ENCODE measurements around the gene TRAPPC12. TPM values are rescaled to one million over a fixed set of nuclear protein-coding genes. Genes with fewer than 3 reads are reported as not detected.
A peak's percentile ranks its signal among the peaks of the same experiment; 100 is the strongest.

Gene TRAPPC12
- total RNA-seq, 2 experiments from 2014 or later: 49.8 to 64.0 TPM

GRCh38 chr2:3483227-3483985, 103.9 kb downstream of the TRAPPC12 start:
- H3K27me3 ChIP-seq (ENCODE audit: control insufficient read depth in 1 of 2, insufficient read depth in 2 of 2, low read length in 2 of 2): no peaks in the 10 kb centered on the region
- no peaks in the 10 kb centered on the region for H3K9me3 Mint-ChIP-seq
- H3K36me3 Mint-ChIP-seq (ENCODE audit: low read depth): peaks cover 22% of the 10 kb centered on the region
- DNase-seq (peak in 4 of 14 experiments; percentile 11 to 66 (median 24)), ATAC-seq (ENCODE audit: poor library complexity) (peak; percentile 51)
- TF ChIP-seq CTCF (IDR thresholded peaks at IDR 0.05): no peak
- H3K4me3 Mint-ChIP-seq: no peak overlapping the region
- H3K4me3 ChIP-seq (ENCODE audit: low read length): no peak overlapping the region
- H3K4me1 ChIP-seq (ENCODE audit: insufficient read depth, low read length): no peaks in the 10 kb centered on the region
- ChIA-PET POLR2A (no interaction called here), CTCF (no interaction called here)
- H3K9me3 ChIP-seq (ENCODE audit: control insufficient read depth in 1 of 2, insufficient read depth in 1 of 2, low read length in 2 of 2): peaks cover 0 to 21% of the 10 kb centered on the region in 2 experiments
- H3K27me3 Mint-ChIP-seq: no peaks in the 10 kb centered on the region
- H3K27ac Mint-ChIP-seq: no peak overlapping the region
- H3K27ac ChIP-seq (ENCODE audit: low read depth in 1 of 2, low read length in 2 of 2): no peak overlapping the region
- H3K4me1 Mint-ChIP-seq (ENCODE audit: low read depth): peaks cover 12% of the 10 kb centered on the region
- peaks cover 18% of the 10 kb centered on the region for H3K36me3 ChIP-seq (ENCODE audit: insufficient read depth, low read length)
- intact Hi-C loops (cut with DNase I, micrococcal nuclease): no loop called here

- no peaks in the 10 kb centered on the region for H3K27me3 ChIP-seq (ENCODE audit: control insufficient read depth in 1 of 2, insufficient read depth in 2 of 2, low read length in 2 of 2)
- CTCF ChIA-PET: no interaction called here
- POLR2A ChIA-PET: no interaction called here
- H3K27ac ChIP-seq (ENCODE audit: low read depth in 1 of 2, low read length in 2 of 2): no peak overlapping the region
- intact Hi-C loops (cut with DNase I, micrococcal nuclease): no loop called here
- Mint-ChIP-seq H3K9me3 (no peaks in the 10 kb centered on the region), H3K27me3 (no peaks in the 10 kb centered on the region), H3K27ac (no peak overlapping the region), H3K4me1 (ENCODE audit: low read depth) (peaks cover 12% of the 10 kb centered on the region), H3K4me3 (no peak overlapping the region), H3K36me3 (ENCODE audit: low read depth) (peaks cover 16% of the 10 kb centered on the region)
- no peaks in the 10 kb centered on the region for H3K4me1 ChIP-seq (ENCODE audit: insufficient read depth, low read length)
- peaks cover 0 to 21% of the 10 kb centered on the region in 2 experiments for H3K9me3 ChIP-seq (ENCODE audit: control insufficient read depth in 1 of 2, insufficient read depth in 1 of 2, low read length in 2 of 2)
- H3K4me3 ChIP-seq (ENCODE audit: low read length): no peak overlapping the region
- ATAC-seq (ENCODE audit: poor library complexity): no peak
- no peak for DNase-seq
- peaks cover 10% of the 10 kb centered on the region for H3K36me3 ChIP-seq (ENCODE audit: insufficient read depth, low read length)
- no peak for TF ChIP-seq CTCF (IDR thresholded peaks at IDR 0.05)
Observed at GRCh38 chr2:3483986-3484960, 104.8 kb downstream of the TRAPPC12 start.

GRCh38 chr2:3485166-3485565, 105.7 kb downstream of the TRAPPC12 start:
- no peak for TF ChIP-seq CTCF (IDR thresholded peaks at IDR 0.05)
- H3K27me3 ChIP-seq (ENCODE audit: control insufficient read depth in 1 of 2, insufficient read depth in 2 of 2, low read length in 2 of 2): no peaks in the 10 kb centered on the region
- ChIA-PET CTCF (no interaction called here), POLR2A (no interaction called here)
- Mint-ChIP-seq H3K27ac (no peak overlapping the region), H3K9me3 (no peaks in the 10 kb centered on the region), H3K4me1 (ENCODE audit: low read depth) (peaks cover 6% of the 10 kb centered on the region), H3K27me3 (no peaks in the 10 kb centered on the region), H3K36me3 (ENCODE audit: low read depth) (peaks cover 7% of the 10 kb centered on the region), H3K4me3 (no peak overlapping the region)
- H3K4me3 ChIP-seq (ENCODE audit: low read length): no peak overlapping the region
- no peaks in the 10 kb centered on the region for H3K4me1 ChIP-seq (ENCODE audit: insufficient read depth, low read length)
- no peak overlapping the region for H3K27ac ChIP-seq (ENCODE audit: low read depth in 1 of 2, low read length in 2 of 2)
- ATAC-seq (ENCODE audit: poor library complexity): no peak
- peaks cover 4% of the 10 kb centered on the region for H3K36me3 ChIP-seq (ENCODE audit: insufficient read depth, low read length)
- H3K9me3 ChIP-seq (ENCODE audit: control insufficient read depth in 1 of 2, insufficient read depth in 1 of 2, low read length in 2 of 2): peaks cover 0 to 21% of the 10 kb centered on the region in 2 experiments
- intact Hi-C loops (cut with DNase I, micrococcal nuclease): no loop called here
- DNase-seq: no peak

Measured in CD4-positive, alpha-beta T cell (primary cell).